ENCODE results near the gene PTH1R.

Gene PTH1R

GRCh38 chr3:46853441-46854415 lies 23.8 kb upstream of the PTH1R start:
- in situ Hi-C loops (cut with HindIII; ENCODE audit: low pct_ligation_motif_present, low sequenced_read_pairs), result no loop called here

GRCh38 chr3:46854555-46854991 lies 22.9 kb upstream of the PTH1R start:
- DNase-seq, result no peak
- in situ Hi-C loops (cut with HindIII; ENCODE audit: low pct_ligation_motif_present, low sequenced_read_pairs), result no loop called here
- Histone ChIP-seq H3K27ac (no peak overlapping the region), H3K36me3 (replicated peaks) (no peaks in the 10 kb centered on the region), H3K27me3 (replicated peaks) (peaks cover 5% of the 10 kb centered on the region), H3K4me3 (ENCODE audit: low read depth, low read length) (no peak overlapping the region)
- TF ChIP-seq CTCF (IDR thresholded peaks at IDR 0.05; ENCODE audit: low read depth, low read length, missing control alignments), result no peak

More at GRCh38 chr3:46853441-46854415, 23.8 kb upstream of the PTH1R start:
- H3K27ac ChIP-seq, result no peak overlapping the region
- no peak for TF ChIP-seq CTCF (IDR thresholded peaks at IDR 0.05; ENCODE audit: low read depth, low read length, missing control alignments)
- no peak overlapping the region for H3K4me3 ChIP-seq (ENCODE audit: low read depth, low read length)
- H3K27me3 ChIP-seq (replicated peaks), result peaks cover 5% of the 10 kb centered on the region
- H3K36me3 ChIP-seq (replicated peaks), result no peaks in the 10 kb centered on the region
- no peak for DNase-seq

GRCh38 chr3:46856576-46857471 lies 20.7 kb upstream of the PTH1R start:
- TF ChIP-seq CTCF (IDR thresholded peaks at IDR 0.05; ENCODE audit: low read depth, low read length, missing control alignments), result no peak
- in situ Hi-C loops (cut with HindIII; ENCODE audit: low pct_ligation_motif_present, low sequenced_read_pairs), result no loop called here
- DNase-seq, result no peak
- H3K36me3 ChIP-seq (replicated peaks), result no peaks in the 10 kb centered on the region
- H3K4me3 ChIP-seq (ENCODE audit: low read depth, low read length), result no peak overlapping the region
- no peak overlapping the region for H3K27ac ChIP-seq
- peaks cover 5% of the 10 kb centered on the region for H3K27me3 ChIP-seq (replicated peaks)

GRCh38 chr3:46857485-46858341 lies 19.8 kb upstream of the PTH1R start:
- in situ Hi-C loops (cut with HindIII; ENCODE audit: low pct_ligation_motif_present, low sequenced_read_pairs), result no loop called here
- peaks cover 5% of the 10 kb centered on the region for H3K27me3 ChIP-seq (replicated peaks)
- H3K4me3 ChIP-seq (ENCODE audit: low read depth, low read length), result no peak overlapping the region
- DNase-seq, result no peak
- no peaks in the 10 kb centered on the region for H3K36me3 ChIP-seq (replicated peaks)
- no peak for TF ChIP-seq CTCF (IDR thresholded peaks at IDR 0.05; ENCODE audit: low read depth, low read length, missing control alignments)
- no peak overlapping the region for H3K27ac ChIP-seq

GRCh38 chr3:46858456-46858855 lies 19.1 kb upstream of the PTH1R start:
- no peaks in the 10 kb centered on the region for H3K36me3 ChIP-seq (replicated peaks)
- peaks cover 5% of the 10 kb centered on the region for H3K27me3 ChIP-seq (replicated peaks)
- no peak overlapping the region for H3K27ac ChIP-seq
- H3K4me3 ChIP-seq (ENCODE audit: low read depth, low read length), result no peak overlapping the region
- in situ Hi-C loops (cut with HindIII; ENCODE audit: low pct_ligation_motif_present, low sequenced_read_pairs), result no loop called here
- no peak for DNase-seq
- no peak for TF ChIP-seq CTCF (IDR thresholded peaks at IDR 0.05; ENCODE audit: low read depth, low read length, missing control alignments)
